Nephron progenitor cell (in vitro differentiated cells): ENCODE measurements around the gene FRMD4B.

Source experiments
- DNase-seq: peaks from one replicate; pipeline ENCODE4 v3.0.0; 2021
- H3K27ac Mint-ChIP-seq: 2 replicates; pipeline ENCODE4 v1.8.0; 2021; ENCODE audit warnings: mild to moderate bottlenecking, moderate library complexity, mixed read lengths
- H3K27me3 Mint-ChIP-seq: 2 replicates; pipeline ENCODE4 v1.8.0; 2021; ENCODE audit warnings: mild to moderate bottlenecking, low read depth, mixed read lengths; ENCODE audit not compliant: poor library complexity
- H3K36me3 Mint-ChIP-seq: 2 replicates; pipeline ENCODE4 v1.8.0; 2021; ENCODE audit warnings: low read depth, mixed read lengths
- H3K4me1 Mint-ChIP-seq: 2 replicates; pipeline ENCODE4 v1.8.0; 2021; ENCODE audit warnings: mixed read lengths
- H3K4me3 Mint-ChIP-seq: 2 replicates; pipeline ENCODE4 v1.8.0; 2021; ENCODE audit warnings: mild to moderate bottlenecking, moderate library complexity, mixed read lengths
- H3K9me3 Mint-ChIP-seq: 2 replicates; pipeline ENCODE4 v1.8.0; 2021; ENCODE audit warnings: mild to moderate bottlenecking, moderate library complexity, mixed read lengths
- TF ChIP-seq, protein P1 (sequence below): fragments of 200-600 bp; sonication (generic); IDR thresholded peaks from 2 replicates; pipeline ENCODE4 v1.5.0; 2021; ENCODE audit warnings: antibody characterized with exemption

FRMD4B gene

GRCh38 chr3:69388241-69388640 is 2.4 kb upstream of the FRMD4B start:
- no peak for DNase-seq
- peaks cover 4% of the 10 kb centered on the region for H3K9me3 Mint-ChIP-seq
- H3K27me3 Mint-ChIP-seq = peaks cover 78% of the 10 kb centered on the region
- no peak overlapping the region for H3K27ac Mint-ChIP-seq
- no peaks in the 10 kb centered on the region for H3K36me3 Mint-ChIP-seq
- H3K4me1 Mint-ChIP-seq = peaks cover 29% of the 10 kb centered on the region
- no peak overlapping the region for H3K4me3 Mint-ChIP-seq
- TF ChIP-seq, protein P1, sequence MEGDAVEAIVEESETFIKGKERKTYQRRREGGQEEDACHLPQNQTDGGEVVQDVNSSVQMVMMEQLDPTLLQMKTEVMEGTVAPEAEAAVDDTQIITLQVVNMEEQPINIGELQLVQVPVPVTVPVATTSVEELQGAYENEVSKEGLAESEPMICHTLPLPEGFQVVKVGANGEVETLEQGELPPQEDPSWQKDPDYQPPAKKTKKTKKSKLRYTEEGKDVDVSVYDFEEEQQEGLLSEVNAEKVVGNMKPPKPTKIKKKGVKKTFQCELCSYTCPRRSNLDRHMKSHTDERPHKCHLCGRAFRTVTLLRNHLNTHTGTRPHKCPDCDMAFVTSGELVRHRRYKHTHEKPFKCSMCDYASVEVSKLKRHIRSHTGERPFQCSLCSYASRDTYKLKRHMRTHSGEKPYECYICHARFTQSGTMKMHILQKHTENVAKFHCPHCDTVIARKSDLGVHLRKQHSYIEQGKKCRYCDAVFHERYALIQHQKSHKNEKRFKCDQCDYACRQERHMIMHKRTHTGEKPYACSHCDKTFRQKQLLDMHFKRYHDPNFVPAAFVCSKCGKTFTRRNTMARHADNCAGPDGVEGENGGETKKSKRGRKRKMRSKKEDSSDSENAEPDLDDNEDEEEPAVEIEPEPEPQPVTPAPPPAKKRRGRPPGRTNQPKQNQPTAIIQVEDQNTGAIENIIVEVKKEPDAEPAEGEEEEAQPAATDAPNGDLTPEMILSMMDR = no peak

DNA sequence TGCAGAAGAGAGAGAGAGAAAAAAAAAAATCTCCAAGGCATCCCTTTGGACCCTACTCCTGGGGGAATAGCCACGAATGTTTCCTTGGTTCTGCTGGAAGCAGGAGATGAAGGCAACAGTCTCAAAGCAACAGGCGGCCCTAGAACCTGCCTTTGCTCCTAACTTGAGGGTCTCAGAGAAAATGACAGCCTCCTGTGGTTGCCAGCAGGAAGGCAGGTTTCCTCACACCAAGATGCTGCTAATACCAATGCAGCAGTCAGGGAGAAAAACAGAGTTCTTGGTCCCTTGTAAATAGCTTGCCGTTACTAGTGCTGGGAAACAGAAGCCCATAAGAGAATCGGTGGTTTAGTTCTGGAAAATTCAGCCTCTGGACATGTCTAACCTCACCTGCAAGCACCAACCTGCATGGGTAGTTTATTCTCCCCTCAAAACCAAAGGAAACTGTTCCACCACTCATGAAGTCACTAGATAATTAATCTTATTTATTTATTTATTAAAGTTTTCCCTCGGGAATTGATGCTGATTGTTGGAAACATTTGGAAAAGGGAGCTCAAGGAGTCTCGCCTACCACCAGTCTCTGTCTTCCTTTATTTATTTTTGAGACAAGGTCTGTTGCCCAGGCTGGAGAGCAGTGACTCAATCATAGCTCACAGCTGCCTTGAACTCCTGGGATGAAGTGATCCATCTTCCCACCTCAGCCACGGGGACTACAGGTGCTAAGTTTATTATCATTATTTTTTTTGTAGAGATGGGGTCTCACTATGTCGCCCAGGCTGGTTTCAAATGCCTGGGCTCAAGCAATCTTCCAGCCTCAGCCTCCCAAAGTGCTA is 883 bp upstream of the FRMD4B start:
- H3K4me3 Mint-ChIP-seq = peak overlapping the region; percentile 82
- no peak for DNase-seq

GRCh38 chr3:69385123-69385722 is 665 bp downstream of the FRMD4B start:
- TF ChIP-seq, protein P1 = no peak
- Mint-ChIP-seq H3K4me1 (peaks cover 29% of the 10 kb centered on the region), H3K9me3 (no peaks in the 10 kb centered on the region), H3K4me3 (peak overlapping the region; percentile 82), H3K36me3 (no peaks in the 10 kb centered on the region), H3K27me3 (peaks cover 69% of the 10 kb centered on the region), H3K27ac (no peak overlapping the region)
- DNase-seq = peak; percentile 51

More for the DNA sequence above, 883 bp upstream of the FRMD4B start:
- Mint-ChIP-seq H3K9me3 (no peaks in the 10 kb centered on the region), H3K4me1 (peaks cover 29% of the 10 kb centered on the region), H3K27ac (no peak overlapping the region), H3K36me3 (no peaks in the 10 kb centered on the region), H3K27me3 (peaks cover 68% of the 10 kb centered on the region)
- TF ChIP-seq, protein P1 = no peak

DNA sequence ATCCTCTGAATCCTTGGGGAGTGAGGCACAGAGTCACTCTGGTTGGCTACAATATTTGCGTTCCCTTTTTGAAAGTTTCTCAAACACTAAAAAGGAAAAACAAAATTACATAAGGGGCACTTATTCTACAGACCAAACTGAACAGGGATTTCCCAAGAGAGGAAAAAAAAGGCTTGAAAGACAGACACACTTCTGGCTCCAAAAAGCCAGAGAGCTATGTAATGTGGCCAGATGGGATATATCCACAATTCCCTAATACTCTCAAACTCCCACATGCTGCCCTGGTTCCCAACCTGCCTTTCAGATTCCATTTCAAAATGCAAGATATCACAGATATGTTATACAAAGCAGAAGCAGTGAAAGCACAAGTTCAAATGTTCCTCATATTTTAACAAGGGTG is 1.6 kb downstream of the FRMD4B start:
- Mint-ChIP-seq H3K9me3 (no peaks in the 10 kb centered on the region), H3K27me3 (peaks cover 68% of the 10 kb centered on the region), H3K27ac (no peak overlapping the region), H3K4me3 (peak overlapping the region; percentile 82), H3K36me3 (no peaks in the 10 kb centered on the region), H3K4me1 (peaks cover 21% of the 10 kb centered on the region)
- DNase-seq = no peak
- TF ChIP-seq, protein P1 = no peak

DNA sequence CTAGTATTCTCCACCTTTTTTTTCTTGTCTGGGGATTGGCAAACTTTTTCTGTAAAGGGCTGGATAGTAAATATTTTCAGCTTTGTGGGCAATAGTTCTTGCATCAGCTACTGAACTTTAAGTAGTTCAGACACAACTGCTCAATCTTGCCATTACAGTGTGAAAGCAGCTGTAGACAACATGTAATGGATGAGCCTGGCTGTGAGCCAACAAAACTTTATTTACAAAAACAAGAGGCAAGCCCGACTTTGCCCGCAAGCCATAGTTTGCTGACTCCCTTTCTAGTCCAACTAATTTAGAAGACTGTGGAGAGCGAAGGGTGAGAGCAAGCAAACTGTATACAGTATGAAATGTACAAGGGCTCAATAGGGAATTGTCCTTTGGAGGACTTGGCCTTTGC is 6.2 kb downstream of the FRMD4B start:
- H3K4me1 Mint-ChIP-seq = peaks cover 5% of the 10 kb centered on the region
- no peak for DNase-seq
- H3K27ac Mint-ChIP-seq = no peak overlapping the region
- TF ChIP-seq, protein P1 = no peak
- H3K36me3 Mint-ChIP-seq = no peaks in the 10 kb centered on the region
- no peak overlapping the region for H3K4me3 Mint-ChIP-seq
- peaks cover 36% of the 10 kb centered on the region for H3K27me3 Mint-ChIP-seq
- no peaks in the 10 kb centered on the region for H3K9me3 Mint-ChIP-seq
